K562 (cell line): ENCODE data around the gene LUZP1. TPM values are rescaled to one million over a fixed set of nuclear protein-coding genes. Genes with fewer than 3 reads are reported as not detected.

Source experiments
- ATF1 ChIP-seq, 2 experiments: fragments of 450-650 bp in 1 of 2; IDR thresholded peaks; 2 replicates each; pipeline ENCODE4 v1.6.1; 2016; ENCODE audit warnings: missing compliant biosample characterization in 1 of 2, missing genetic modification characterization in 1 of 2
- BRCA1 ChIP-seq, 2 experiments: fragments of 450-650 bp in 1 of 2; sonication (generic) in 1 of 2; formaldehyde crosslinking in 1 of 2; IDR thresholded peaks; 2 replicates each; pipeline versions ENCODE4 v1.5.0 to v1.6.1; 2017 to 2020; ENCODE audit warnings: mild to moderate bottlenecking in 1 of 2, missing genetic modification reagents in 1 of 2
- ETV1 ChIP-seq: fragments of 450-650 bp; conservative IDR thresholded peaks from 2 replicates; pipeline ENCODE4 v1.6.1; 2016; ENCODE audit warnings: missing genetic modification characterization, control low read depth, low read depth, missing compliant biosample characterization
- FOSL1 ChIP-seq: fragments of 200-800 bp; sonication (Bioruptor generic); conservative IDR thresholded peaks from 2 replicates; pipeline ENCODE4 v1.6.1; 2016; ENCODE audit warnings: missing genetic modification characterization, missing compliant biosample characterization
- GATAD2B ChIP-seq: fragments of 450-650 bp; IDR thresholded peaks from 2 replicates; pipeline ENCODE4 v1.6.1; 2017; ENCODE audit warnings: mild to moderate bottlenecking, borderline replicate concordance
- NR0B1 ChIP-seq: fragments of 450-650 bp; IDR thresholded peaks from one replicate; pipeline ENCODE4 v1.6.1; 2018; ENCODE audit warnings: mild to moderate bottlenecking, moderate library complexity; ENCODE audit not compliant: partially characterized antibody
- RBM34 ChIP-seq: fragments of 200-400 bp; formaldehyde crosslinking; IDR thresholded peaks from 2 replicates; pipeline ENCODE4 v1.6.1; 2018; ENCODE audit warnings: low read length, borderline replicate concordance; ENCODE audit not compliant: insufficient read depth
- ZBTB49 ChIP-seq: sonication (generic); formaldehyde crosslinking; IDR thresholded peaks from 2 replicates; pipeline ENCODE4 v1.8.0; 2022; ENCODE audit warnings: missing genetic modification reagents, mild to moderate bottlenecking, borderline replicate concordance
- polyA plus RNA-seq, 8 experiments: library from polyadenylated mRNA; depleted of rRNA in 4 of 8; stranded (reverse) in 5 of 8; unstranded in 3 of 8; fragments of >200 nt; fragmentation: Nextera tagmentation in 2 of 8; fragmentation: Illumina TruSeq in 1 of 8; extraction: Ambion mirVana in 2 of 8; extraction: Trizol in 1 of 8; gene quantifications; 2 replicates each; pipeline versions ENCODE4 v1.2.1 to v1.2.3, GENCODE V29; 2011 to 2014; ENCODE audit warnings: inconsistent platforms in 1 of 8, missing spikeins in 1 of 8
- total RNA-seq, 7 experiments: library from RNA; depleted of rRNA in 6 of 7; stranded (reverse); fragments of >200 nt in 6 of 7; fragmentation: Illumina TruSeq in 2 of 7; extraction: Trizol in 2 of 7; gene quantifications; 2 replicates each; pipeline versions ENCODE4 v1.2.1 to v1.2.3, GENCODE V29; 2011 to 2021; ENCODE audit warnings: low replicate concordance in 1 of 7

Gene LUZP1
- total and polyA plus RNA-seq, 9 of the 15 experiments (the other 6 are each of a cell fraction or from before 2014, with no cell fraction given), result 6.5 to 19.1 (median 12.4) TPM

GRCh38 chr1:23101887-23102286, 66.8 kb downstream of the LUZP1 start (continued):
- TF ChIP-seq RBM34 (no peak), ZBTB49 (CRISPR knock-in tag) (no peak), ATF1 (CRISPR knock-in tag; IDR thresholded peaks at IDR 0.05) (no peak), ATF1 (tag; IDR thresholded peaks at IDR 0.05) (no peak), GATAD2B (no peak), ETV1 (tag) (0 out of 2 replicates have a peak, but pooled peaks have one; percentile 4), BRCA1 (IDR thresholded peaks at IDR 0.05) (no peak), BRCA1 (CRISPR knock-in tag; IDR thresholded peaks at IDR 0.05) (no peak), NR0B1 (no peak), FOSL1 (0 out of 2 replicates have a peak, but pooled peaks have one; percentile 10)
